ENCODE measurements around the gene CRABP2.

Gene CRABP2

DNA sequence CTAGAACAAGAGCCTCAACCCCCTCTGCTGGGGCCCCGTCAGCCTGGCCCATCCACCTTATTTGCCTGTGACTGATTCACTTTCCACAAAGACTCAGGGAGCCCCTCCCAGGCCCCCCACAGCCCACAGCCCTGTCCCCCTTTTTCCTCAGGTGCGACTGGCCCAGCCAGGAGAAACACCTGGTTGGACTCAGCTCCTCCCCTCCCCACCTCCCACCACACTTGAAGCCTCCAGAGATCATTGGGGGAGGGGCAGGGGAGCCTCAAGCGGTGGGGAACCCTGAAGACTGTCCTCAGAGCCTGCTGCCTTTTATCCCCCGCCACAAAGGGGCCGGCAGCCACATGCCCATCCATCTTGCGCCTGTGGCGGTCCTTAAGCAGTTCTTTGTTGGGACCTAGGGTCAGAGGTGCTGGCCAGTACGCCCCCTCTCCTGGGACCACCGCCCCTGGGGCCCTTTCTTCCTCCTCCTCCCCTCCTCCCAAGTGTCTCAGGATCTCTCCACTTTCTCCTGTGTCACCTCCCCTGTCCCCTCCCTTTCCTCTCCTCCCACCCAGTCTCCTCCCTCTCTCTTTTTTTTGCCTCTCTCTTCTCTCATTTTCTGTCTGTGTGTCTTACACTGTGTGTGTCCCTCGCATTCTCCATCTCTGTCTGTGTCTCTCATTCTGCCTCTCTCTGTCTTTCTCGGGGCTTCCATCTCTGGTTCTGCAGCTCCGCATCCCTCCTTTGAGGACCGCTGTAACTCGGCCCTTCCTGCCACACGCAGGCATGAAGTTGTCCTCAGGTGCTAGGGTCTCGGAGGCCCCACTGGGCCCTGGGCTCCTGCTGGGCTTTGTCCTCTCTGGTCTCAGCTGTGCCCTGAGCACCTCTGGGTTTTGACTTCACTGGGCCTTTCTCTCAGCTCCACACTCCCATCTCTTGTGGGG lies 12.2 kb downstream of the CRABP2 start:
- TF ChIP-seq, protein P1, sequence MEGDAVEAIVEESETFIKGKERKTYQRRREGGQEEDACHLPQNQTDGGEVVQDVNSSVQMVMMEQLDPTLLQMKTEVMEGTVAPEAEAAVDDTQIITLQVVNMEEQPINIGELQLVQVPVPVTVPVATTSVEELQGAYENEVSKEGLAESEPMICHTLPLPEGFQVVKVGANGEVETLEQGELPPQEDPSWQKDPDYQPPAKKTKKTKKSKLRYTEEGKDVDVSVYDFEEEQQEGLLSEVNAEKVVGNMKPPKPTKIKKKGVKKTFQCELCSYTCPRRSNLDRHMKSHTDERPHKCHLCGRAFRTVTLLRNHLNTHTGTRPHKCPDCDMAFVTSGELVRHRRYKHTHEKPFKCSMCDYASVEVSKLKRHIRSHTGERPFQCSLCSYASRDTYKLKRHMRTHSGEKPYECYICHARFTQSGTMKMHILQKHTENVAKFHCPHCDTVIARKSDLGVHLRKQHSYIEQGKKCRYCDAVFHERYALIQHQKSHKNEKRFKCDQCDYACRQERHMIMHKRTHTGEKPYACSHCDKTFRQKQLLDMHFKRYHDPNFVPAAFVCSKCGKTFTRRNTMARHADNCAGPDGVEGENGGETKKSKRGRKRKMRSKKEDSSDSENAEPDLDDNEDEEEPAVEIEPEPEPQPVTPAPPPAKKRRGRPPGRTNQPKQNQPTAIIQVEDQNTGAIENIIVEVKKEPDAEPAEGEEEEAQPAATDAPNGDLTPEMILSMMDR (IDR thresholded peaks at IDR 0.05; ENCODE audit: low read length), result no peak
- no peak for TF ChIP-seq EZH2 (IDR thresholded peaks at IDR 0.05; ENCODE audit: borderline replicate concordance, low read length)
- Histone ChIP-seq H4K20me1 (ENCODE audit: insufficient read depth, low read length) (no peaks in the 10 kb centered on the region), H3K9ac (ENCODE audit: low read length) (no peak overlapping the region), H3F3A (ENCODE audit: insufficient read depth, low read length) (no peaks in the 10 kb centered on the region), H3K27ac (ENCODE audit: low read depth, low read length, poor library complexity, severe bottlenecking) (no peak overlapping the region), H3K9me3 (ENCODE audit: low read length) (no peaks in the 10 kb centered on the region), H3K4me1 (ENCODE audit: insufficient read depth, low read length, severe bottlenecking) (peaks cover 3% of the 10 kb centered on the region), H3K36me3 (ENCODE audit: insufficient read depth, low read length) (no peaks in the 10 kb centered on the region), H3K4me2 (ENCODE audit: low read length) (no peak overlapping the region), H3K27me3 (ENCODE audit: insufficient read depth, low read length) (peaks cover 11% of the 10 kb centered on the region), H3K9me2 (ENCODE audit: low read depth, low read length) (no peaks in the 10 kb centered on the region), H3K79me2 (ENCODE audit: insufficient read depth, low read length) (no peaks in the 10 kb centered on the region), H3K4me3 (ENCODE audit: low read depth, low read length, poor library complexity, severe bottlenecking) (no peak overlapping the region), H2AFZ (ENCODE audit: low read length) (no peak overlapping the region)

DNA sequence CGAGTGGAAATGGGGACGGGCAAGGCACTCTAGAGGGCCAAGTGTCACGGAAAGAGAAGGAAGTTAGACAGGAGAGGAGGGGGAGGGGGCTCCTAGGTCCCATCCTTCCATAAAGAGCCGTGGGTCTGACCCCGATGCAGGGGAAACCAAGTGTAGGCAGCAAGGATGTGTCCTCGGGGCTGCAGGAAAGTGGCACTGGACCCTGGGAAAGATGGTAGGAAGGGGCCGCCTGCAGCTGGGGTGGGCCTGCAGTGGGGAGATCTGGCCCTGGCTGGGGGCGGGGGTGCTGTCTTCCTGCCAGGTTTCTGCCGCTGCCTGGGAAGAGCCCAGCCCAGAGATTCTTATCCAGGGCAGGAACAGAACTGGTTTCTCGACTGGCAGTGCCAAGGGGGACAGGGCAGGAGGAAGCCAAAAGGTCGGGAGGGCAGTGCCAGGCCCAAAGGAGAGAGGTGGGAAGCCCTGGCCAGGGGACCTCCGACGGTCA lies 12.9 kb downstream of the CRABP2 start:
- H3K36me3 ChIP-seq (ENCODE audit: insufficient read depth, low read length), result no peaks in the 10 kb centered on the region
- no peaks in the 10 kb centered on the region for H3K9me2 ChIP-seq (ENCODE audit: low read depth, low read length)
- no peak overlapping the region for H3K4me2 ChIP-seq (ENCODE audit: low read length)
- peaks cover 3% of the 10 kb centered on the region for H3K4me1 ChIP-seq (ENCODE audit: insufficient read depth, low read length, severe bottlenecking)
- H3K9ac ChIP-seq (ENCODE audit: low read length), result no peak overlapping the region
- H3F3A ChIP-seq (ENCODE audit: insufficient read depth, low read length), result no peaks in the 10 kb centered on the region
- H3K4me3 ChIP-seq (ENCODE audit: low read depth, low read length, poor library complexity, severe bottlenecking), result no peak overlapping the region
- no peak overlapping the region for H3K27ac ChIP-seq (ENCODE audit: low read depth, low read length, poor library complexity, severe bottlenecking)
- H3K27me3 ChIP-seq (ENCODE audit: insufficient read depth, low read length), result peaks cover 11% of the 10 kb centered on the region
- no peaks in the 10 kb centered on the region for H3K9me3 ChIP-seq (ENCODE audit: low read length)
- H3K79me2 ChIP-seq (ENCODE audit: insufficient read depth, low read length), result no peaks in the 10 kb centered on the region
- no peaks in the 10 kb centered on the region for H4K20me1 ChIP-seq (ENCODE audit: insufficient read depth, low read length)
- H2AFZ ChIP-seq (ENCODE audit: low read length), result no peak overlapping the region
- TF ChIP-seq, protein P1 (IDR thresholded peaks at IDR 0.05; ENCODE audit: low read length), result no peak
- no peak for TF ChIP-seq EZH2 (IDR thresholded peaks at IDR 0.05; ENCODE audit: borderline replicate concordance, low read length)

DNA sequence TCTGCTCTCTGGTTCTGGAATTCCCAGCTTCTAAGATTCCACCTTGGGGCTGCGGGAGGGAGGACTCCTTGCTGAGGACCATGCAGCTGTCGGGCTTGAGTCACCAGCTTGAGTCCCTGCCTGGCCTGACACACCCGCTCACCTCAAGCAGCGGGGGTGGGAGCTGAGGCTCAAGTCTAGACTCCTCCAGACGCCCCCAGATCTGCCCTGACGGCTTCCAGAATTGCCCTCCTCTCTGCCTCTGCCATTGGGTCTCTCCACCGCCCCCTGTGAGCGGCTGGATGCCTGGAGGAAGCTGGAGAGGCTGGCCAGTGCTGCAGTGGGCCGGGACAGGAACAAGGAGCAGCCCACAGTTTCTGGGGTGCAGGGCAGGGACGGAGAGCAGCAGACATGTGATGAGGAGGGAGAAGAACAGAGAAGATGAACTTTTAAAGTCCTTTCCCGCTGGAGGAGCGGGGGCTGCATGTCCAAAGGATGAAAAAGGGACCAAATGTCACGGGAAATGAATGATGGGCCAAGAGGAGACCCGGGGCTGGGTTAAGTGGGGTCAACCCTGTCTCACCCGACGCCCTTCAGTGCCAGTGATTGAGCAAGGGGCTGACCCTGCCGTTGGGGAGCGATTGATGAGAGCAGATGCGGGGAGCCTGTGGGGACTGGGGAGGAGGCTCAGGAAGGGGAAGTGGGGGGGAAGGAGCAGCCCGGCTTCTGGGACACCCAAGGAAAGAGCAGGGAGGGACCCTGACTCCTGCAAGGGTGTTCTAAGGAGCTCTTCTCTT lies 13.5 kb downstream of the CRABP2 start:
- Histone ChIP-seq H3K36me3 (ENCODE audit: insufficient read depth, low read length) (no peaks in the 10 kb centered on the region), H3K27ac (ENCODE audit: low read depth, low read length, poor library complexity, severe bottlenecking) (no peak overlapping the region), H3K79me2 (ENCODE audit: insufficient read depth, low read length) (no peaks in the 10 kb centered on the region), H3K27me3 (ENCODE audit: insufficient read depth, low read length) (peaks cover 11% of the 10 kb centered on the region), H3K9me2 (ENCODE audit: low read depth, low read length) (no peaks in the 10 kb centered on the region), H3K9ac (ENCODE audit: low read length) (no peak overlapping the region), H4K20me1 (ENCODE audit: insufficient read depth, low read length) (no peaks in the 10 kb centered on the region), H2AFZ (ENCODE audit: low read length) (no peak overlapping the region), H3K4me3 (ENCODE audit: low read depth, low read length, poor library complexity, severe bottlenecking) (no peak overlapping the region), H3K4me2 (ENCODE audit: low read length) (no peak overlapping the region), H3K4me1 (ENCODE audit: insufficient read depth, low read length, severe bottlenecking) (peaks cover 3% of the 10 kb centered on the region), H3F3A (ENCODE audit: insufficient read depth, low read length) (no peaks in the 10 kb centered on the region), H3K9me3 (ENCODE audit: low read length) (no peaks in the 10 kb centered on the region)
- TF ChIP-seq EZH2 (IDR thresholded peaks at IDR 0.05; ENCODE audit: borderline replicate concordance, low read length), result no peak
- TF ChIP-seq, protein P1 (IDR thresholded peaks at IDR 0.05; ENCODE audit: low read length), result no peak
